ENCODE data around the gene CAPZA2.

DNA sequence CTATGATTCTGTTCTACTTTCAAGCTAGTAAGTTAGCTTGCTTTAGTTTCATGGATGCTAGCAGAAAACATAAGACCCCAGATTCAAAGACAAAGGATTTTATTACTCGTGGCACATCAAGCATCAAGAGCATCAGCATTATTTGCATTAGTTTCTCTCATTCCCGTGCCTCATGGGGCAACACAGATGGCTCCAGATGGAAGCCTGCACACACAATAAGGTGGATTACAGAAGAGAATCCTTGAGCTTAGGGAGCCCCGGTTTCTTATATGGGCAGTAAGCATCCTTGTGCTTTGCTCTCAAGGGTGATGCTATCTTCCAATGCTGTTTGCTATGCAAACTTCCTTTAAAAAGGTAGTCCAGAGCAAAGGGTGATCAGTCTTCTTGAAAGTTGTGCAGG is 10.7 kb upstream of the CAPZA2 start:
- TF ChIP-seq GATA2 (IDR thresholded peaks at IDR 0.05; ENCODE audit: low read depth, low read length) (no peak), GATA3 (IDR thresholded peaks at IDR 0.05; ENCODE audit: low read depth, low read length) (no peak)
